HG02623 (cell line): ENCODE data around the gene IDUA.
"Not testable (repeated sequence)": the region's sequence is repeated elsewhere in the genome, so short reads cannot be mapped to it uniquely, and the experiment has no call there.

Experiments
- ATAC-seq: cut with Tn5 transposase; IDR thresholded peaks from one replicate; pipeline ENCODE4 v1.9.1; 2021; ENCODE audit warnings: moderate library complexity; ENCODE audit not compliant: unreplicated experiment

IDUA gene

GRCh38 chr4:986879-987623 lies at the start of gene IDUA:
Gene IDUA, plus strand, starts transcription at chr4:987044. Its CDS starts 41 bp downstream, at chr4:987085.
- ATAC-seq, result peak; percentile 68

- not testable (repeated sequence) for ATAC-seq
Observed at GRCh38 chr4:939508-939907, 47.3 kb upstream of the IDUA start.

DNA sequence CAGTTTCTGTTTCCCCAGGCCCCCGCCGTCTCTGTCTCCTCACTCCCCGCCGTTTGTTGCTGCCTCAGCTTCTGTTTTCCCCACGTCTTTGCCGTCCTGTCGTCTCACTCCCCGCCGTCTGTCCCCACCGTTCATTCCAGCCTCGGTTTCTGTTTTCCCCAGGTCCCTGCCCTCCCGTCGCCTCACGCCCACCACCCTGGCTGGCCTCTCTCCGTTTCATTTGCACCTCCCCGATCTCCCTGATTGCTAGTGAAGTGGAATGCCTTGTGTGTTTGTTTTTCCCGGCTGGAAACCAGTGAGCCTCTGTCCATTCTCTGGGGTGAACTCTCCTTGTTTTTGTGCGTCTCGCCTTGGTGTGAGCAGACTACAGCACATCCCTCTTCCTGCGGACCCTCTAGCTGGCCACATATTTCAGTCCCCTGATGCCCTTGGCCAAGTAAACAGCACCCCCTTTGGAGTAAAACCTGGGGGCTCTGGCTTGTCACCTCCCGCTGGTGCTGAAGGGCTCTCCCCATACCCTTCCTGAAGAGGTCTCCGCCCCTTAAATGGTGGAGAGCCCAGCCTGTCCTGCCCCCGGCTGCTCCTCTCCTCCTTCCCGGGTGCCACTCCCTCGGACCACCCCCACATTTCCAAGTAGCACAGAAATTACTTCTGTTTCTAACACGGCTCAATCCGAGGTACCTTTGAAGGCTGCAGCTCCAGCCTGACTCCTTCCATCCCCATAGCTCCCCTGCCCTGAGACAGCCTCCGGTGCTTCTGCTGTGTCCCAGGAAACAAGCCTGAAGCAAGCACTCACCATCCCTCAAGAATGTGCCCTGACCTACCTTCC lies 41.4 kb upstream of the IDUA start:
- ATAC-seq, result no peak

- no peak for ATAC-seq
Observed at GRCh38 chr4:946103-946450, 40.8 kb upstream of the IDUA start.

- no peak for ATAC-seq
Observed at GRCh38 chr4:946517-947471, 40.0 kb upstream of the IDUA start.

DNA sequence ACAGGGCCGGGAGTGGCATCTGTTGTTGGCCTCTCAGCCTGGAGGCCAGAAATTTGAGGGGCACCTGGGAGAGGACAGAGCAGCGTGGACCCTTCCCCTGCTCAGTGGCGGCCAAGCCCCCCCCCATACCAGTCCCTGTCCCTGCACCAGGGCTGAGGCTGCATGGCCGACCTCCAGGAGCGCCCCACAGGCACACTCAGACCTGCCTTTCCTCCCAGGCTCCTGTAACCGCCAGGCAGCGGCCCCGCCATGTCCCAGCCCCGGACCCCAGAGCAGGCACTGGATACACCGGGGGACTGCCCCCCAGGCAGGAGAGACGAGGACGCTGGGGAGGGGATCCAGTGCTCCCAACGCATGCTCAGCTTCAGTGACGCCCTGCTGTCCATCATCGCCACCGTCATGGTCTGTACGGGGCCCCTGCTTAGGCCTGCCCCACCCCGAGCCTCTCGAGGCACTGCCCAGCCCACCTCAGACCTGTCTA lies 39.3 kb upstream of the IDUA start:
- no peak for ATAC-seq

DNA sequence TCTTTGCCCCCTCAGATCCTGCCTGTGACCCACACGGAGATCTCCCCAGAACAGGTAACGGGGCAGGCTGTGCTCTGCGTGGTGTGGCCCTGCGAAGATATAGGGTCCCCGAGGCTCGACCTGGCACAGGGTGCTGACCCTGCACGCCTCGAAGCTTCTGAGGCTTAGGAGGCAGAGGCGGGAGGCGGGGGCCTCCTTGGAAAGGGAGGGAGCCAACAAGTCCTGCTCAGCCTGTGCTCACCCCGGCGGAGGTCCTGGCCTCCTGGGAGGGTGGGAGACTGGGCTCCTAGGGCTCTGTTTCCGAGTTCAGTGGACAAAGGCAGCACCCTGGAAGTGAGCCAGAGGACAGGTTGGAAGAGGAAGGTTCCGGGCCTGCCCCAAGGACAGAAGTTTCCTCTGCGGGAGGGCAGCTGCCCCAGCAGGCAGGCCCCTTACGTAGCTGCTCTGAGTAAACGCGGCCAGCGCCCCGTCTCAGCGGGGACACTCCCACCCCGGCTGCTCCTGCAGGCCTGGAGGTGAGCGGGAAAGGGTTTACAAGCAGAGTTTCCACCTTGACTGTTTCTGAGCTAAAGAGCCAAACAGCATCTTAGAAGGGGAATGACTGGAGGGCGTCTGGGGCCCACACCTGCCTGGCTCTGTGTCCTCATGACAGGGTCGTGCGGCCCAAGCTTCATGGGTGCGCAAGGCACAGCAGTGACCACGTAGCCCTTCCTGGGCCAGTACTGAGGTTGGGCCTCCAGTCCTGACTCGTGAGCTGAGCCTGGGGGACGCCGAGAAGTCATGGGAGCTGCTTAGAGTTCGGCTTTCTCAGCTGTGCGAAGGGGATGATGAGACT lies 38.5 kb upstream of the IDUA start:
- ATAC-seq, result no peak

GRCh38 chr4:948936-949300 lies 37.9 kb upstream of the IDUA start:
- ATAC-seq, result no peak

- no peak for ATAC-seq
Observed at GRCh38 chr4:949656-950055, 37.2 kb upstream of the IDUA start.

DNA sequence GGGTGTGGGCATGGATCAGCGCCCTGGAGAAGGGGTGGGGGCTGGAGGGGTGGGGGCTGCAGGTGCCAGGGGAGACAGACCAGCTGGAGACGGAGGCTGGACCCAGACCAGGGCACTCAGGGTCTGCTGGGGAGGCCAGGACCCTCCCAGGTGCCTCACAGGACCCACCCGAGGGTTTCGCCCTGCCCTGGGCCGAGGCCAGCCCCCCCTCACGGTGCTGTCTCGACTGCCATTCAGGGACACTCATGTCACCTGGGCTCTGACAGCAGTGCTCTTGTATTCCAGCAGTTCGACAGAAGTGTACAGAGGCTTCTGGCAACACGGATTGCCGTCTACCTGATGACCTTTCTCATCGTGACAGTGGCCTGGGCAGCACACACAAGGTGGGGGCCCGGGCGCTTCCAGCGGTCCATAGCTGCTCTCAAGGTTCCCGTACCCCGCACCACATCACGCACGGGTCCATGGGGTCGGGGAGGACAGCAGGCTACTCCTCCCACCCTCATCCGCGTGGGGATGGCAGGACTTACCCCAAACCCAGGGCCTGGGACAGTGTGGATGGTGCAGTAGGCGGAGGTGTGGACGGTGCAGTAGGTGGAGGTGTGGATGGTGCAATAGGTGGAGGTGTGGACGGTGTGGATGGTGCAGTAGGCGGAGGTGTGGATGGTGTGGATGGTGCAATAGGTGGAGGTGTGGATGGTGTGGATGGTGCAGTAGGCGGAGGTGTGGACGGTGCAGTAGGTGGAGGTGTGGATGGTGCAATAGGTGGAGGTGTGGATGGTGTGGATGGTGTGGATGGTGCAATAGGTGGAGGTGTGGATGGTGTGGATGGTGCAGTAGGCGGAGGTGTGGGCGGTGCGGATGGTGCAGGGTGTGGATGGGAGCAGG lies 36.5 kb upstream of the IDUA start:
- ATAC-seq, result no peak

- no peak for ATAC-seq
Observed at GRCh38 chr4:951186-951585, 35.7 kb upstream of the IDUA start.

GRCh38 chr4:951594-952468 lies 35.0 kb upstream of the IDUA start:
- no peak for ATAC-seq

- no peak for ATAC-seq
Observed at GRCh38 chr4:952881-953573, 33.8 kb upstream of the IDUA start.

GRCh38 chr4:953574-953915 lies 33.3 kb upstream of the IDUA start:
- no peak for ATAC-seq

GRCh38 chr4:954211-955020 lies 32.4 kb upstream of the IDUA start:
- ATAC-seq, result no peak

DNA sequence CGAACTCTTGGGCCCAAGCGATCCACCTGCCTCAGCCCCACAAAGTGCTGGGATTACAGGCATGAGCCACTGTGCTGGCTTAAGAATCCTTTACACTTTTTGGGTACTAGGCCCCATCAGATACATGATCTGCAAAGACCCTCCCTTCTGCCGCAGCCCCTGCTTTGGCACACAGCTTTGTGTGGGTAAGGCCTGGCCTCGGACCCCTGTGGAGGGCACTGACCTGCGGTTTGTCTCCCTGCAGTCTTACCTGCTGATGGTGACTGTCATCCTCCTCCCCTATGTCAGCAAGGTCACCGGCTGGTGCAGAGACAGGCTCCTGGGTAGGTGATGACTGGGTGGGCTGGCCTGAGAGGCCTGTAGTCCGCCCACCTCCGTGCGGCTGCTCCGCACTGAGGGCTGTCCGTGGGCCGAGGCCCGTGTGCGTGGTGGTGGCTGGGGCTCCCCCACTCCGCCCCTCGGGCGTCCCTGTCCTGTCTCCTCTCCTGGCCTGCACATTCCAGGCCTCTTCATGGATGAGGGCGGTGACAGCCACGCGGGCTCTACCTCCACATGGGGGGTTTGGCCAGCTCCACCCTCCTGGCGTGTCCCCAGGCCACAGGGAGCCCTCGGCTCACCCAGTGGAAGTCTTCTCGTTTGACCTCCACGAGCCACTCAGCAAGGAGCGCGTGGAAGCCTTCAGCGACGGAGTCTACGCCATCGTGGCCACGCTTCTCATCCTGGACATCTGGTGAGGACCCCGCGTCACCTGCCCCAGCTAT lies 31.5 kb upstream of the IDUA start:
- no peak for ATAC-seq
